ENCODE data around the gene SETDB1.
"Not testable (repeated sequence)": the region's sequence is repeated elsewhere in the genome, so short reads cannot be mapped to it uniquely, and the experiment has no call there.

- TF ChIP-seq POLR2A, CTCF (IDR thresholded peaks at IDR 0.05): not testable (repeated sequence)
Observed at GRCh38 chr1:150928775-150929174, 2.6 kb downstream of the SETDB1 start.
